Measurements from ENCODE around the gene PATE3.

- TF ChIP-seq CTCF (IDR thresholded peaks at IDR 0.05) (no peak), POLR2A (IDR thresholded peaks at IDR 0.05) (no peak)
These were observed 31.9 kb upstream of the PATE3 start for GRCh38 chr11:125756050-125756449.

All from uterus (tissue), 2 donors.